ENCODE results near the gene MOSPD2. TPM values are rescaled to one million over a fixed set of nuclear protein-coding genes. Genes with fewer than 3 reads are reported as not detected.

The MOSPD2 gene
- 10 to 100 TPM; 16.4 to 28.5 (median 21.5) TPM for polyA plus RNA-seq (ENCODE audit: insufficient read length in 4 of 4)

- DNase-seq (ENCODE audit: low read depth in 4 of 4, low spot score in 3 of 4): peak; percentile 71 to 85 (median 84)
Observed at GRCh38 chrX:14872851-14873675, at the start of gene MOSPD2, which contains the start of gene FANCB. TSS of gene MOSPD2 (plus strand) at chrX:14873421. CDS start at chrX:14873529, 108 bp downstream. TSS of gene FANCB (minus strand) at chrX:14873069. CDS start at chrX:14865510, 7,559 bp downstream.

- no peak for DNase-seq (ENCODE audit: low read depth in 4 of 4, low spot score in 3 of 4)
Observed at GRCh38 chrX:14825851-14826250, 47.4 kb upstream of the MOSPD2 start.

GRCh38 chrX:14826319-14826718, 46.9 kb upstream of the MOSPD2 start:
- DNase-seq (ENCODE audit: low read depth in 4 of 4, low spot score in 3 of 4): no peak

GRCh38 chrX:14829643-14830042, 43.6 kb upstream of the MOSPD2 start:
- no peak for DNase-seq (ENCODE audit: low read depth in 4 of 4, low spot score in 3 of 4)

GRCh38 chrX:14832151-14832550, 41.1 kb upstream of the MOSPD2 start:
- no peak for DNase-seq (ENCODE audit: low read depth in 4 of 4, low spot score in 3 of 4)

GRCh38 chrX:14832586-14832985, 40.6 kb upstream of the MOSPD2 start:
- no peak for DNase-seq (ENCODE audit: low read depth in 4 of 4, low spot score in 3 of 4)

- DNase-seq (ENCODE audit: low read depth in 4 of 4, low spot score in 3 of 4): no peak
Observed at GRCh38 chrX:14837155-14837554, 36.1 kb upstream of the MOSPD2 start.

- DNase-seq (ENCODE audit: low read depth in 4 of 4, low spot score in 3 of 4): no peak
Observed at GRCh38 chrX:14843666-14844065, 29.6 kb upstream of the MOSPD2 start.

- DNase-seq (ENCODE audit: low read depth in 4 of 4, low spot score in 3 of 4): no peak
Observed at GRCh38 chrX:14851526-14851925, 21.7 kb upstream of the MOSPD2 start.

- no peak for DNase-seq (ENCODE audit: low read depth in 4 of 4, low spot score in 3 of 4)
Observed at GRCh38 chrX:14864631-14865030, 8.6 kb upstream of the MOSPD2 start.

- DNase-seq (ENCODE audit: low read depth in 4 of 4, low spot score in 3 of 4): no peak
Observed at GRCh38 chrX:14865201-14865600, 8.0 kb upstream of the MOSPD2 start.

GRCh38 chrX:14871767-14872166, 1.5 kb upstream of the MOSPD2 start:
- DNase-seq (ENCODE audit: low read depth in 4 of 4, low spot score in 3 of 4): no peak

- no peak for DNase-seq (ENCODE audit: low read depth in 4 of 4, low spot score in 3 of 4)
Observed at GRCh38 chrX:14872355-14872754, 866 bp upstream of the MOSPD2 start.

- no peak for DNase-seq (ENCODE audit: low read depth in 4 of 4, low spot score in 3 of 4)
Observed at GRCh38 chrX:14873676-14874049, 442 bp downstream of the MOSPD2 start.

GRCh38 chrX:14875624-14876023, 2.4 kb downstream of the MOSPD2 start:
- DNase-seq (ENCODE audit: low read depth in 4 of 4, low spot score in 3 of 4): no peak

- DNase-seq (ENCODE audit: low read depth in 4 of 4, low spot score in 3 of 4): no peak
Observed at GRCh38 chrX:14883826-14884225, 10.6 kb downstream of the MOSPD2 start.

GRCh38 chrX:14884714-14885113, 11.5 kb downstream of the MOSPD2 start:
- DNase-seq (ENCODE audit: low read depth in 4 of 4, low spot score in 3 of 4): no peak

- no peak for DNase-seq (ENCODE audit: low read depth in 4 of 4, low spot score in 3 of 4)
Observed at GRCh38 chrX:14886252-14886651, 13.0 kb downstream of the MOSPD2 start.

GRCh38 chrX:14896273-14896672, 23.1 kb downstream of the MOSPD2 start:
- no peak for DNase-seq (ENCODE audit: low read depth in 4 of 4, low spot score in 3 of 4)

- DNase-seq (ENCODE audit: low read depth in 4 of 4, low spot score in 3 of 4): no peak
Observed at GRCh38 chrX:14897042-14897441, 23.8 kb downstream of the MOSPD2 start.

- no peak for DNase-seq (ENCODE audit: low read depth in 4 of 4, low spot score in 3 of 4)
Observed at GRCh38 chrX:14899607-14900006, 26.4 kb downstream of the MOSPD2 start.

- DNase-seq (ENCODE audit: low read depth in 4 of 4, low spot score in 3 of 4): no peak
Observed at GRCh38 chrX:14902537-14902936, 29.3 kb downstream of the MOSPD2 start.

All from right renal pelvis (tissue), 4 donors.